Osteocyte (in vitro differentiated cells): ENCODE data around the gene SAMD4A. TPM values are rescaled to one million over a fixed set of nuclear protein-coding genes. Genes with fewer than 3 reads are reported as not detected.

Experiments used
- DNase-seq: peaks from one replicate; pipeline ENCODE4 v3.0.0; 2021; ENCODE audit warnings: mixed read lengths; ENCODE audit not compliant: unreplicated experiment; ENCODE audit errors: extremely low spot score
- H3K27ac Mint-ChIP-seq: one replicate; pipeline ENCODE4 v1.8.0; 2021; ENCODE audit warnings: mild to moderate bottlenecking, mixed read lengths; ENCODE audit not compliant: unreplicated experiment
- H3K27me3 Mint-ChIP-seq: one replicate; pipeline ENCODE4 v1.8.0; 2021; ENCODE audit warnings: mixed read lengths; ENCODE audit not compliant: unreplicated experiment
- H3K36me3 Mint-ChIP-seq: one replicate; pipeline ENCODE4 v1.8.0; 2021; ENCODE audit warnings: mixed read lengths; ENCODE audit not compliant: unreplicated experiment
- H3K4me1 Mint-ChIP-seq: one replicate; pipeline ENCODE4 v1.8.0; 2021; ENCODE audit warnings: mixed read lengths; ENCODE audit not compliant: unreplicated experiment
- H3K4me3 Mint-ChIP-seq: one replicate; pipeline ENCODE4 v1.8.0; 2021; ENCODE audit warnings: mild to moderate bottlenecking, moderate library complexity, mixed read lengths; ENCODE audit not compliant: unreplicated experiment
- H3K9me3 Mint-ChIP-seq: one replicate; pipeline ENCODE4 v1.8.0; 2021; ENCODE audit warnings: mixed read lengths; ENCODE audit not compliant: unreplicated experiment
- CTCF ChIP-seq: fragments of 200-600 bp; sonication (generic); IDR thresholded peaks from 2 replicates; pipeline ENCODE4 v1.5.0; 2021; ENCODE audit warnings: antibody characterized with exemption, mild to moderate bottlenecking, moderate library complexity
- total RNA-seq: library from RNA; stranded (reverse); gene quantifications from 2 replicates; pipeline ENCODE4 v1.2.1, GENCODE V29; 2021

SAMD4A gene
- total RNA-seq, 1 donor from 2014 or later = 39.1 TPM

DNA sequence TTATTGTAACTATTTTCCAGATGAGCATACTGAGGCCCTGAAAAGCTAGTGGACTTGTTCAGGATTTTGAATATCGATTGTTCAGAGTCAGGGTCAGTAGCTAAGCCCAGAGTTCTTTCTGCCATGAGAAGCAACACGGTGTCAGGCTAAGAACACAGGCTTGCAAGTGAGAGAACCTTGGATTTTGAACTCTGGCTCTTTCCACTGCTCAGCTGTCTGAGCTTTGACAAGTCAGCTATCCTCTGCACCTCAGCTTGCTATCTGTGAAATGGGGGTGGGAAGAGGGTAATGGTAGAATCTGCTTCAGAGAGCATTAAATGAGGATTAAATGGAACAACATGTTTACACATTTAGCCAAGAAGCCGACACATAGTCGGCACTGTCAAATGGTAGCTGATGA lies 157.2 kb downstream of the SAMD4A start:
- Mint-ChIP-seq H3K9me3 (peaks cover 6% of the 10 kb centered on the region), H3K27me3 (no peaks in the 10 kb centered on the region), H3K4me3 (no peak overlapping the region), H3K36me3 (peaks cover 4% of the 10 kb centered on the region), H3K4me1 (peaks cover 10% of the 10 kb centered on the region), H3K27ac (no peak overlapping the region)
- no peak for DNase-seq
- no peak for TF ChIP-seq CTCF

DNA sequence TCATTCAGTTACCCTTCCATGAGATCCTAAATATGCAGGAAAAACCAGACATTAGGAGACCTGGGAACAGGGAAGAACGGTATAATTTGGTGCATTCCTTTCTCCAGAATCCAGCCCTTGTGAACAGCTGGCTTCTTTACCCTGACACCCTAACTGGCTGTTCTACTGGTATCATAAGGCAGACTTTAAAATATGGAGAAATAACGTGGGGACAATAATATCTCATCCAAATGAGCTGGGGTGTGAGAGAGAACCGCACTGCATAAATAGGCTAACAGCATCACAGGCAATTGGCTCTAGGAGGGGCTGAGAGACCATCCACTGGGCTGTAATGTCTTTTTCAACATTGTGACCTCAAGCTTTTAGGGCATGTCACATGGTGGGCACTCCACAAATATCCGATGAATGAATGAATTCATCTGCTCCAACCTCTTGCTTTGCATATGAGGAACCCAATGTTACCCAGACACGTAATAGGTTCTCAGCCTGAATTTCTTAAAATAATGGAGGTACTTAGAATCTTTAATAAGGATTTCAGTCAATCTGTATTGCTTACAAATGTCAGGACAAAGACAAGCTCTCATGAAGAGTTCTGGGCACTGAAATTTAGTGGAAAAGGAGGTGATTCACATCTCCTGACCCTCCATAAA lies 157.9 kb downstream of the SAMD4A start:
- no peak overlapping the region for H3K27ac Mint-ChIP-seq
- H3K9me3 Mint-ChIP-seq = peaks cover 5% of the 10 kb centered on the region
- no peak for DNase-seq
- no peak overlapping the region for H3K4me3 Mint-ChIP-seq
- no peak for TF ChIP-seq CTCF
- H3K4me1 Mint-ChIP-seq = peaks cover 17% of the 10 kb centered on the region
- peaks cover 3% of the 10 kb centered on the region for H3K36me3 Mint-ChIP-seq
- H3K27me3 Mint-ChIP-seq = no peaks in the 10 kb centered on the region

- no peak overlapping the region for H3K4me3 Mint-ChIP-seq
- no peaks in the 10 kb centered on the region for H3K9me3 Mint-ChIP-seq
- H3K36me3 Mint-ChIP-seq = peaks cover 1% of the 10 kb centered on the region
- peaks cover 27% of the 10 kb centered on the region for H3K4me1 Mint-ChIP-seq
- no peak for DNase-seq
- no peak overlapping the region for H3K27ac Mint-ChIP-seq
- no peaks in the 10 kb centered on the region for H3K27me3 Mint-ChIP-seq
- no peak for TF ChIP-seq CTCF
These were observed 159.1 kb downstream of the SAMD4A start for GRCh38 chr14:54725998-54726397.

DNA sequence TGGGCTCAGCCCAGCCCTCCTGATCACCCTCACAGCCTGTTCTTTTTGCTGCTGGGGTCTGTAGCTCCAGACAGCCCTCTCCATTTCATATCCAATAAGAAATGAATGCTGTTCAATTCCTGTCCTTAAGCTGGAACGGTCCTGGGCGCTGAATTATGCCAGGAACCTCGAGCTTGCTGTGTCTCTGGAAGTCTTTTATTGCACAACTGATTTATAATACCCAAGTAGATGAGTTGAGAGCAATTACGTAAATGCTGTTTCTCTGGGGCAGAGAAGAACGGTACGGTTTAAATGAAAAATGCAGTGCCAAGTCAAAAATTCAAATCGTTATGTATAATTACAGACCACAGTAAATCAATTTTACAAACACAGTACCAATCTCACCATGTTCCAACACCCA lies 161.0 kb downstream of the SAMD4A start:
- no peak for TF ChIP-seq CTCF
- no peaks in the 10 kb centered on the region for H3K9me3 Mint-ChIP-seq
- peaks cover 32% of the 10 kb centered on the region for H3K4me1 Mint-ChIP-seq
- H3K27ac Mint-ChIP-seq = no peak overlapping the region
- peaks cover 1% of the 10 kb centered on the region for H3K36me3 Mint-ChIP-seq
- no peak overlapping the region for H3K4me3 Mint-ChIP-seq
- no peak for DNase-seq
- H3K27me3 Mint-ChIP-seq = no peaks in the 10 kb centered on the region

GRCh38 chr14:54728700-54729527 lies 162.0 kb downstream of the SAMD4A start:
- no peak for DNase-seq
- H3K4me1 Mint-ChIP-seq = peaks cover 32% of the 10 kb centered on the region
- no peaks in the 10 kb centered on the region for H3K9me3 Mint-ChIP-seq
- no peak overlapping the region for H3K4me3 Mint-ChIP-seq
- peaks cover 1% of the 10 kb centered on the region for H3K36me3 Mint-ChIP-seq
- no peak for TF ChIP-seq CTCF
- H3K27ac Mint-ChIP-seq = peak overlapping the region; percentile 19
- no peaks in the 10 kb centered on the region for H3K27me3 Mint-ChIP-seq
